ENCODE measurements around the gene LRP1B.

LRP1B gene

DNA sequence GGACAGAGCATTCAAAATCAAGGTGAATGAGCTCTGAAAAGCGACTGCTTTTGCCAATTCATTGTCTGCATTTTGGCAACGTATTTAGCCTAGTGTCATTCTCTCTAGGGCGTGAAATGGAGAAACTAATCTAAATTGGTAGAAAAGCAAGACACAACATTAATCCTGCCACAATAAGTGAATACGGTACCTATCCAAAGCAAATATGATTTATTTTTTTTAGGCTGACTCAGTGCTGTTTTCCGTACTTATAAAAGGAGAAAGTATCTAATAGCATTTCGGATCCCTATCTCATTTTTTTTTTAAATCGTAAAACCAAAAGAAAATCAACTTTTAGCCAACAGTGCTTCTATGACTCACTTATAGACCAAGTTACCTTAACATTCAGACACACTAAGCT, 672.5 kb downstream of the LRP1B start:
- Histone ChIP-seq H3K36me3 (no peaks in the 10 kb centered on the region), H3K4me1 (ENCODE audit: control insufficient read depth in 1 of 2, insufficient read depth in 1 of 2, low read depth in 1 of 2, low read length in 1 of 2) (no peaks in the 10 kb centered on the region), H3K4me3 (ENCODE audit: low read depth in 1 of 2, low read length in 1 of 2) (no peak overlapping the region), H3K27ac (no peak overlapping the region), H3K9me3 (no peaks in the 10 kb centered on the region), H3K27me3 (no peaks in the 10 kb centered on the region)
- TF ChIP-seq CTCF (IDR thresholded peaks at IDR 0.05), result no peak

GRCh38 chr2:141455877-141456276, 674.9 kb downstream of the LRP1B start:
- Histone ChIP-seq H3K4me3 (ENCODE audit: low read depth in 1 of 2, low read length in 1 of 2) (no peak overlapping the region), H3K27me3 (no peaks in the 10 kb centered on the region), H3K36me3 (no peaks in the 10 kb centered on the region), H3K9me3 (no peaks in the 10 kb centered on the region), H3K27ac (no peak overlapping the region), H3K4me1 (ENCODE audit: control insufficient read depth in 1 of 2, insufficient read depth in 1 of 2, low read depth in 1 of 2, low read length in 1 of 2) (no peaks in the 10 kb centered on the region)
- no peak for TF ChIP-seq CTCF (IDR thresholded peaks at IDR 0.05)

GRCh38 chr2:141455211-141455826, 675.5 kb downstream of the LRP1B start:
- H3K4me3 ChIP-seq (ENCODE audit: low read depth in 1 of 2, low read length in 1 of 2), result no peak overlapping the region
- no peak overlapping the region for H3K27ac ChIP-seq
- TF ChIP-seq CTCF (IDR thresholded peaks at IDR 0.05), result no peak
- no peaks in the 10 kb centered on the region for H3K4me1 ChIP-seq (ENCODE audit: control insufficient read depth in 1 of 2, insufficient read depth in 1 of 2, low read depth in 1 of 2, low read length in 1 of 2)
- no peaks in the 10 kb centered on the region for H3K27me3 ChIP-seq
- H3K9me3 ChIP-seq, result no peaks in the 10 kb centered on the region
- no peaks in the 10 kb centered on the region for H3K36me3 ChIP-seq

GRCh38 chr2:141440072-141440635, 690.7 kb downstream of the LRP1B start:
- Histone ChIP-seq H3K9me3 (no peaks in the 10 kb centered on the region), H3K36me3 (no peaks in the 10 kb centered on the region), H3K4me1 (ENCODE audit: control insufficient read depth in 1 of 2, insufficient read depth in 1 of 2, low read depth in 1 of 2, low read length in 1 of 2) (no peaks in the 10 kb centered on the region), H3K4me3 (ENCODE audit: low read depth in 1 of 2, low read length in 1 of 2) (no peak overlapping the region), H3K27me3 (no peaks in the 10 kb centered on the region), H3K27ac (no peak overlapping the region)
- TF ChIP-seq CTCF (IDR thresholded peaks at IDR 0.05), result no peak

- TF ChIP-seq CTCF (IDR thresholded peaks at IDR 0.05), result no peak
These were observed 691.3 kb downstream of the LRP1B start for GRCh38 chr2:141439524-141439923.

More at GRCh38 chr2:141439524-141439923, 691.3 kb downstream of the LRP1B start:
- H3K27me3 ChIP-seq, result no peaks in the 10 kb centered on the region
- H3K36me3 ChIP-seq, result no peaks in the 10 kb centered on the region
- H3K27ac ChIP-seq, result no peak overlapping the region
- H3K4me3 ChIP-seq (ENCODE audit: low read depth in 1 of 2, low read length in 1 of 2), result no peak overlapping the region
- H3K9me3 ChIP-seq, result no peaks in the 10 kb centered on the region
- H3K4me1 ChIP-seq (ENCODE audit: control insufficient read depth in 1 of 2, insufficient read depth in 1 of 2, low read depth in 1 of 2, low read length in 1 of 2), result no peaks in the 10 kb centered on the region

Data from neutrophil (primary cell).